CD14-positive monocyte (primary cell): ENCODE results near the gene MBD3. TPM values are rescaled to one million over a fixed set of nuclear protein-coding genes. Genes with fewer than 3 reads are reported as not detected.

ENCODE experiments used
- DNase-seq, 3 donors: peaks; one replicate each; pipeline ENCODE4 v3.0.0-alpha.2; 2011 to 2022
- H2AFZ ChIP-seq: 2 replicates; pipeline ENCODE4 v1.6.0; 2012; ENCODE audit warnings: mild to moderate bottlenecking, low read depth, low read length, inconsistent platforms; ENCODE audit not compliant: insufficient read depth, poor library complexity, severe bottlenecking
- H3K27ac ChIP-seq, 2 donors: 1 replicate in 1 of 2; 2 replicates in 1 of 2; pipeline ENCODE4 v1.5.1; 2012 to 2013; ENCODE audit warnings: low read length in 2 of 2, control low read depth in 1 of 2, inconsistent platforms in 1 of 2, low read depth in 1 of 2, mild to moderate bottlenecking in 1 of 2
- H3K27me3 ChIP-seq, 2 donors: one replicate each; pipeline versions ENCODE4 v1.6.0 to v1.6.1; 2011 to 2013; ENCODE audit warnings: low read length in 2 of 2; ENCODE audit not compliant: control insufficient read depth in 2 of 2, insufficient read depth in 2 of 2
- H3K36me3 ChIP-seq, 2 donors: replicated peaks in 1 of 2; 1 replicate in 1 of 2; 2 replicates in 1 of 2; pipeline versions ENCODE4 v1.5.1 to v1.6.1; 2012 to 2013; ENCODE audit warnings: low read length in 2 of 2, control low read depth in 1 of 2, inconsistent platforms in 1 of 2, mild to moderate bottlenecking in 1 of 2; ENCODE audit not compliant: insufficient read depth in 2 of 2, control insufficient read depth in 1 of 2
- H3K4me1 ChIP-seq, 2 donors: 1 replicate in 1 of 2; 2 replicates in 1 of 2; pipeline versions ENCODE4 v1.5.1 to v1.6.1; 2012 to 2013; ENCODE audit warnings: low read length in 2 of 2, control low read depth in 1 of 2, inconsistent platforms in 1 of 2, mild to moderate bottlenecking in 1 of 2, moderate library complexity in 1 of 2; ENCODE audit not compliant: insufficient read depth in 2 of 2, control insufficient read depth in 1 of 2
- H3K4me2 ChIP-seq: replicated peaks from 2 replicates; pipeline ENCODE3; 2012; ENCODE audit warnings: low read length, moderate library complexity, mild to moderate bottlenecking; ENCODE audit not compliant: poor library complexity, severe bottlenecking; ENCODE audit errors: extremely low read depth
- H3K4me3 ChIP-seq, 3 experiments: fragments of 200-600 bp in 1 of 3; sonication (generic) in 1 of 3; replicated peaks in 1 of 3; 1 replicate in 2 of 3; 2 replicates in 1 of 3; pipeline ENCODE4 v1.5.1; 2011 to 2013; ENCODE audit warnings: low read length in 3 of 3, mild to moderate bottlenecking in 3 of 3, control low read depth in 2 of 3, low read depth in 2 of 3, inconsistent platforms in 1 of 3, moderate library complexity in 1 of 3
- H3K79me2 ChIP-seq: 2 replicates; pipeline ENCODE4 v1.6.0; 2012; ENCODE audit warnings: mild to moderate bottlenecking, control low read depth, inconsistent platforms, low read length, moderate library complexity; ENCODE audit not compliant: insufficient read depth
- H3K9ac ChIP-seq: 2 replicates; pipeline ENCODE4 v1.6.0; 2017; ENCODE audit warnings: low read length, mild to moderate bottlenecking; ENCODE audit not compliant: insufficient read depth, poor library complexity, severe bottlenecking
- H3K9me3 ChIP-seq, 2 donors: replicated peaks in 1 of 2; 1 replicate in 1 of 2; 2 replicates in 1 of 2; pipeline versions ENCODE4 v1.5.1 to v1.6.1; 2012 to 2013; ENCODE audit warnings: low read length in 2 of 2, control low read depth in 1 of 2; ENCODE audit not compliant: control insufficient read depth in 1 of 2, insufficient read depth in 1 of 2
- H4K20me1 ChIP-seq: 2 replicates; pipeline ENCODE4 v1.6.0; 2012; ENCODE audit warnings: mild to moderate bottlenecking, low read length, control low read depth, moderate library complexity; ENCODE audit not compliant: insufficient read depth
- H3K27ac Mint-ChIP-seq, 7 donors: one replicate each; pipeline ENCODE4 v1.8.0; 2020; ENCODE audit warnings: mild to moderate bottlenecking in 7 of 7, mixed read lengths in 7 of 7, moderate library complexity in 6 of 7, inconsistent platforms in 2 of 7
- H3K27me3 Mint-ChIP-seq, 3 donors: one replicate each; pipeline ENCODE4 v1.8.0; 2021 to 2022; ENCODE audit warnings: low read depth in 3 of 3, mild to moderate bottlenecking in 3 of 3, mixed read lengths in 3 of 3, moderate library complexity in 3 of 3, inconsistent platforms in 1 of 3
- H3K36me3 Mint-ChIP-seq, 2 donors: one replicate each; pipeline ENCODE4 v1.8.0; 2020; ENCODE audit warnings: mixed read lengths in 2 of 2, inconsistent platforms in 1 of 2, mild to moderate bottlenecking in 1 of 2
- H3K4me1 Mint-ChIP-seq: one replicate; pipeline ENCODE4 v1.8.0; 2020; ENCODE audit warnings: mild to moderate bottlenecking, mixed read lengths
- H3K4me3 Mint-ChIP-seq, 2 donors: one replicate each; pipeline ENCODE4 v1.8.0; 2020; ENCODE audit warnings: mild to moderate bottlenecking in 2 of 2, mixed read lengths in 2 of 2, moderate library complexity in 1 of 2
- H3K9me3 Mint-ChIP-seq, 7 donors: one replicate each; pipeline ENCODE4 v1.8.0; 2020 to 2022; ENCODE audit warnings: mixed read lengths in 7 of 7, mild to moderate bottlenecking in 6 of 7, moderate library complexity in 6 of 7, inconsistent platforms in 2 of 7
- WGBS: methylation state at CpG from one replicate; pipeline ENCODE4 v1.1.5; 2013; ENCODE audit warnings: missing lambda C conversion rate; ENCODE audit not compliant: insufficient coverage; 5-methylcytosine and 5-hydroxymethylcytosine counted together
- intact Hi-C, 2 donors: fragments of 100-400 bp; cut with micrococcal nuclease; formaldehyde crosslinking; loops; one replicate each; pipeline versions ENCODE4 v1.15.0 to v1.15.1; 2023
- polyA plus RNA-seq, 3 donors: library from polyadenylated mRNA; depleted of rRNA in 1 of 3; unstranded in 2 of 3; stranded (reverse) in 1 of 3; fragments of 300-500 nt in 2 of 3; fragments of >200 nt in 1 of 3; fragmentation: Illumina TruSeq in 2 of 3; gene quantifications; 1 replicate in 2 of 3; 2 replicates in 1 of 3; pipeline ENCODE4 v1.2.3, GENCODE V29; 2012 to 2021
- TF ChIP-seq, protein P1 (sequence below): fragments of 200-600 bp; IDR thresholded peaks from one replicate; pipeline ENCODE4 v1.8.0; 2022; ENCODE audit warnings: antibody characterized with exemption, mild to moderate bottlenecking

MBD3 gene
- polyA plus RNA-seq, 3 donors = 2.6 to 35.3 (median 4.9) TPM

DNA sequence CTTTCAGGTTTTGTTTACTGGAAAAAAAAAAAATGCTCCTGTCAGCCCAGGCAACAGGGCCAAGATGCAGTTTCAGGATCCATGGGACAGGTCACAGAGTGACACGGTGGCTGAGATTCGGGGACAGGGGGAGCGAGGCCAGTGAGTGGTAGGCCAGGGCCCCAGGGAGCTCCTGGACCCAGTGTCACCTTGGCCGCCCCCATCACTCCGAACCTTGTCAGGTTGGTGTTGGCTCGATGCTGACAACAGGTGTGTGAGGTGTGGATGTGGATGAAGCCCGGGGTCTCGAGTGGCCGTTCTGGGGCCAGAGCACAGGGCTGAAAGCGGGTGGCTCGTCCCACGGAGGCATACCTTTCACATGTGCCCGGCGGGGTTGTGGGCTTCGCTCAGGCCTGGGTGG, 18.7 kb upstream of the MBD3 start:
- Mint-ChIP-seq H3K36me3 (peaks cover 36 to 62% of the 10 kb centered on the region in 2 donors), H3K9me3 (no peaks in the 10 kb centered on the region), H3K4me1 (peaks cover 22% of the 10 kb centered on the region), H3K27me3 (peaks cover 3 to 15% (median 7%) of the 10 kb centered on the region in 3 donors), H3K27ac (no peak overlapping the region), H3K4me3 (no peak overlapping the region)
- no peaks in the 10 kb centered on the region for H3K9me3 ChIP-seq
- peaks cover 0 to 6% of the 10 kb centered on the region in 2 donors for H3K27me3 ChIP-seq
- no peak for DNase-seq
- no peak overlapping the region for H3K4me2 ChIP-seq
- no peak overlapping the region for H2AFZ ChIP-seq
- no peak overlapping the region for H3K27ac ChIP-seq
- H3K36me3 ChIP-seq = peaks cover 43 to 50% of the 10 kb centered on the region in 2 donors
- intact Hi-C loops = no loop called here
- no peaks in the 10 kb centered on the region for H4K20me1 ChIP-seq
- no peak overlapping the region for H3K4me3 ChIP-seq
- H3K9ac ChIP-seq = no peak overlapping the region
- TF ChIP-seq, protein P1, sequence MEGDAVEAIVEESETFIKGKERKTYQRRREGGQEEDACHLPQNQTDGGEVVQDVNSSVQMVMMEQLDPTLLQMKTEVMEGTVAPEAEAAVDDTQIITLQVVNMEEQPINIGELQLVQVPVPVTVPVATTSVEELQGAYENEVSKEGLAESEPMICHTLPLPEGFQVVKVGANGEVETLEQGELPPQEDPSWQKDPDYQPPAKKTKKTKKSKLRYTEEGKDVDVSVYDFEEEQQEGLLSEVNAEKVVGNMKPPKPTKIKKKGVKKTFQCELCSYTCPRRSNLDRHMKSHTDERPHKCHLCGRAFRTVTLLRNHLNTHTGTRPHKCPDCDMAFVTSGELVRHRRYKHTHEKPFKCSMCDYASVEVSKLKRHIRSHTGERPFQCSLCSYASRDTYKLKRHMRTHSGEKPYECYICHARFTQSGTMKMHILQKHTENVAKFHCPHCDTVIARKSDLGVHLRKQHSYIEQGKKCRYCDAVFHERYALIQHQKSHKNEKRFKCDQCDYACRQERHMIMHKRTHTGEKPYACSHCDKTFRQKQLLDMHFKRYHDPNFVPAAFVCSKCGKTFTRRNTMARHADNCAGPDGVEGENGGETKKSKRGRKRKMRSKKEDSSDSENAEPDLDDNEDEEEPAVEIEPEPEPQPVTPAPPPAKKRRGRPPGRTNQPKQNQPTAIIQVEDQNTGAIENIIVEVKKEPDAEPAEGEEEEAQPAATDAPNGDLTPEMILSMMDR = no peak
- H3K79me2 ChIP-seq = no peaks in the 10 kb centered on the region
- H3K4me1 ChIP-seq = peaks cover 22 to 23% of the 10 kb centered on the region in 2 donors
- WGBS = 98% methylated on average over 11 of the region's 15 CpGs

- H3K9me3 Mint-ChIP-seq = no peaks in the 10 kb centered on the region
- Histone ChIP-seq H3K27me3 (peaks cover 0 to 6% of the 10 kb centered on the region in 2 donors), H3K9me3 (no peaks in the 10 kb centered on the region), H3K27ac (no peak overlapping the region), H3K4me1 (peaks cover 28 to 30% of the 10 kb centered on the region in 2 donors), H4K20me1 (no peaks in the 10 kb centered on the region), H3K4me2 (no peak overlapping the region), H3K4me3 (no peak overlapping the region), H3K79me2 (no peaks in the 10 kb centered on the region), H3K36me3 (peaks cover 40 to 50% of the 10 kb centered on the region in 2 donors), H2AFZ (no peak overlapping the region), H3K9ac (no peak overlapping the region)
- no CpG with 5 or more reads among the region's 11 CpGs for WGBS
- no peak overlapping the region for H3K27ac Mint-ChIP-seq
- peaks cover 31 to 56% of the 10 kb centered on the region in 2 donors for H3K36me3 Mint-ChIP-seq
- peaks cover 29% of the 10 kb centered on the region for H3K4me1 Mint-ChIP-seq
- no peak for DNase-seq
- intact Hi-C loops = no loop called here
- H3K4me3 Mint-ChIP-seq = no peak overlapping the region
- peaks cover 3 to 15% (median 7%) of the 10 kb centered on the region in 3 donors for H3K27me3 Mint-ChIP-seq
- TF ChIP-seq, protein P1 = no peak
Observed at GRCh38 chr19:1610579-1610978, 17.9 kb upstream of the MBD3 start.
